GM23248 (cell line): Measurements from ENCODE around the gene CERS2.

Experiments used
- EZH2 ChIP-seq: fragments of 200-600 bp; sonication (generic); IDR thresholded peaks from 2 replicates; pipeline ENCODE4 v1.6.1; 2018; ENCODE audit warnings: antibody characterized with exemption, mild to moderate bottlenecking; ENCODE audit not compliant: insufficient read depth, poor library complexity, severe bottlenecking
- EZH2phosphoT487 ChIP-seq: fragments of 200-600 bp; sonication (generic); IDR thresholded peaks from 2 replicates; pipeline ENCODE4 v1.6.1; 2018; ENCODE audit warnings: antibody characterized with exemption, moderate library complexity, mild to moderate bottlenecking, low read depth; ENCODE audit not compliant: insufficient read depth

- no peak for TF ChIP-seq EZH2
- no peak for TF ChIP-seq EZH2phosphoT487
These were observed 25.3 kb upstream of the CERS2 start for GRCh38 chr1:150999926-151000325.
